H1 (cell line): ENCODE measurements around the gene GPBP1L1. TPM values are rescaled to one million over a fixed set of nuclear protein-coding genes. Genes with fewer than 3 reads are reported as not detected.

Source experiments
- CTBP2 ChIP-seq: IDR thresholded peaks from 2 replicates; pipeline ENCODE4 v1.7.0; 2011; ENCODE audit warnings: borderline replicate concordance, mild to moderate bottlenecking, moderate library complexity, mixed read lengths, low read length; ENCODE audit not compliant: insufficient read depth, insufficient read length
- E2F6 ChIP-seq: IDR thresholded peaks from 2 replicates; pipeline ENCODE4 v1.6.1; 2012; ENCODE audit warnings: inconsistent platforms
- EZH2 ChIP-seq: fragments of 200-600 bp; sonication (generic); IDR thresholded peaks from 2 replicates; pipeline ENCODE4 v1.7.1; 2012; ENCODE audit warnings: low read depth, mild to moderate bottlenecking, moderate library complexity, low read length, inconsistent platforms; ENCODE audit not compliant: severe bottlenecking
- GABPA ChIP-seq: IDR thresholded peaks from 2 replicates; pipeline ENCODE4 v1.6.1; 2011; ENCODE audit warnings: mild to moderate bottlenecking, low read length, moderate library complexity, borderline replicate concordance; ENCODE audit not compliant: insufficient read depth
- KDM5A ChIP-seq: fragments of 200-600 bp; IDR thresholded peaks from 2 replicates; pipeline ENCODE4 v1.7.1; 2012; ENCODE audit warnings: mild to moderate bottlenecking, low read length, inconsistent platforms, mixed read lengths
- RAD21 ChIP-seq, 2 experiments: IDR thresholded peaks in 1 of 2; conservative IDR thresholded peaks in 1 of 2; 2 replicates each; pipeline ENCODE4 v1.6.1; 2011; ENCODE audit warnings: low read depth in 2 of 2, low read length in 2 of 2, improper control_type of control experiment in 1 of 2, inconsistent platforms in 1 of 2, mild to moderate bottlenecking in 1 of 2, moderate library complexity in 1 of 2
- RNF2 ChIP-seq: fragments of 200-900, 300-1000 bp; sonication (generic); IDR thresholded peaks from 2 replicates; pipeline ENCODE4 v1.7.1; 2016; ENCODE audit warnings: borderline replicate concordance, low read depth, mild to moderate bottlenecking, antibody characterized with exemption, low read length; ENCODE audit not compliant: poor library complexity, severe bottlenecking; ENCODE audit errors: missing control alignments
- SAP30 ChIP-seq: fragments of 300-600 bp; sonication (generic); IDR thresholded peaks from 2 replicates; pipeline ENCODE4 v1.7.1; 2012; ENCODE audit warnings: low read length, moderate library complexity, mild to moderate bottlenecking, inconsistent platforms; ENCODE audit not compliant: insufficient read depth, insufficient replicate concordance
- SIN3A ChIP-seq, 2 experiments: IDR thresholded peaks in 1 of 2; conservative IDR thresholded peaks in 1 of 2; 2 replicates each; pipeline ENCODE4 v1.6.1; 2011 to 2012; ENCODE audit warnings: low read length in 2 of 2, improper control_type of control experiment in 1 of 2, low read depth in 1 of 2, mild to moderate bottlenecking in 1 of 2
- polyA plus RNA-seq, 7 experiments: library from polyadenylated mRNA; depleted of rRNA in 3 of 7; stranded (reverse) in 5 of 7; unstranded in 2 of 7; fragments of >200 nt in 5 of 7; fragments of 200-250 nt in 2 of 7; gene quantifications; 1 replicate in 5 of 7; 2 replicates in 1 of 7; 4 replicates in 1 of 7; pipeline versions ENCODE4 v1.2.1 to v1.2.3, GENCODE V29; 2011 to 2013; ENCODE audit warnings: missing spikeins in 2 of 7, mixed read lengths in 2 of 7
- total RNA-seq: library from RNA; stranded (reverse); fragmentation: NEBNext Ultra II Directional; extraction: Animal tissue kit (Norgen Biotek cat#: 25700); gene quantifications from 2 replicates; pipeline ENCODE4 v1.2.1, GENCODE V29; 2021

Gene GPBP1L1
- total and polyA plus RNA-seq, 2 of the 8 experiments (the other 6 are each of a cell fraction or from before 2014, with no cell fraction given): 70.1 to 119 TPM

- no peak for TF ChIP-seq CTBP2
- no peak for TF ChIP-seq SIN3A (conservative IDR thresholded peaks at IDR 0.05 in 1 of 2, IDR thresholded peaks at IDR 0.05 in 1 of 2; ENCODE audit: low read depth in 1 of 2, low read length in 2 of 2)
- TF ChIP-seq EZH2: no peak
- no peak for TF ChIP-seq KDM5A
- no peak for TF ChIP-seq GABPA
- TF ChIP-seq RNF2: no peak
- TF ChIP-seq SAP30: no peak
- TF ChIP-seq RAD21 (IDR thresholded peaks at IDR 0.05 in 1 of 2, conservative IDR thresholded peaks at IDR 0.05 in 1 of 2; ENCODE audit: low read depth in 2 of 2, low read length in 2 of 2): no peak
- TF ChIP-seq E2F6: no peak
Measured at GRCh38 chr1:45669859-45670655, 16.3 kb downstream of the GPBP1L1 start (continued).
